GM12892 (cell line): Measurements from ENCODE around the gene MEGF11.

Experiments used
- POLR2A ChIP-seq: IDR thresholded peaks from 2 replicates; pipeline ENCODE4 v1.6.1; 2011; ENCODE audit warnings: low read depth, low read length, control low read depth
- POLR2AphosphoS5 ChIP-seq: IDR thresholded peaks from 2 replicates; pipeline ENCODE4 v1.6.1; 2011; ENCODE audit warnings: low read depth, low read length, control low read depth

GRCh38 chr15:66021496-66022162, 231.9 kb downstream of the MEGF11 start:
- TF ChIP-seq POLR2AphosphoS5 (no peak), POLR2A (no peak)
